Transverse colon (tissue), 4 donors: ENCODE results near the gene PSMG3. TPM values are rescaled to one million over a fixed set of nuclear protein-coding genes. Genes with fewer than 3 reads are reported as not detected.

Experiments used
- DNase-seq: peaks from one replicate; pipeline ENCODE4 v3.0.0-alpha.2; 2019
- H3K27ac ChIP-seq, 4 donors: fragments of 200-600 bp; sonication (generic); 2 replicates each; pipeline ENCODE4 v1.5.1; 2016 to 2018; ENCODE audit warnings: inconsistent platforms in 4 of 4
- H3K27me3 ChIP-seq: fragments of 200-600 bp; sonication (generic); 2 replicates; pipeline ENCODE4 v1.5.1; 2017; ENCODE audit warnings: inconsistent platforms
- H3K36me3 ChIP-seq, 4 donors: fragments of 200-600 bp; sonication (generic); 2 replicates each; pipeline ENCODE4 v1.5.1; 2017 to 2019; ENCODE audit warnings: inconsistent platforms in 4 of 4
- H3K4me1 ChIP-seq, 4 donors: fragments of 200-600 bp; sonication (generic); 2 replicates each; pipeline ENCODE4 v1.5.1; 2017 to 2020; ENCODE audit warnings: inconsistent platforms in 4 of 4
- H3K4me3 ChIP-seq, 4 donors: fragments of 200-600 bp; sonication (generic); 1 replicate in 1 of 4; 2 replicates in 3 of 4; pipeline versions ENCODE4 v1.5.1 to v1.6.1; 2017 to 2019; ENCODE audit warnings: inconsistent platforms in 4 of 4
- H3K9me3 ChIP-seq, 2 donors: fragments of 200-600 bp; sonication (generic); 2 replicates each; pipeline ENCODE4 v1.5.1; 2017 to 2019; ENCODE audit warnings: inconsistent platforms in 2 of 2
- CTCF ChIP-seq, 5 experiments: fragments of 200-600 bp in 3 of 5; fragments of 450-650 bp in 2 of 5; sonication (generic) in 3 of 5; IDR thresholded peaks; 1 replicate in 2 of 5; 2 replicates in 3 of 5; pipeline ENCODE4 v1.5.1; 2016 to 2017; ENCODE audit warnings: antibody characterized with exemption in 5 of 5, inconsistent platforms in 3 of 5, mild to moderate bottlenecking in 2 of 5, moderate library complexity in 1 of 5
- EP300 ChIP-seq: sonication (generic); formaldehyde crosslinking; IDR thresholded peaks from one replicate; pipeline ENCODE4 v1.6.1; 2017; ENCODE audit warnings: antibody characterized with exemption, low read depth
- POLR2A ChIP-seq: fragments of 450-650 bp; IDR thresholded peaks from one replicate; pipeline ENCODE4 v1.6.1; 2016; ENCODE audit warnings: antibody characterized with exemption, mild to moderate bottlenecking, moderate library complexity
- POLR2AphosphoS5 ChIP-seq, 3 donors: sonication (generic); formaldehyde crosslinking; IDR thresholded peaks; one replicate each; pipeline ENCODE4 v1.6.1; 2016; ENCODE audit warnings: antibody characterized with exemption in 3 of 3
- WGBS, 2 donors: methylation state at CpG; one replicate each; pipeline ENCODE4 v1.1.5; 2018; ENCODE audit warnings: low coverage in 1 of 2; 5-methylcytosine and 5-hydroxymethylcytosine counted together
- in situ Hi-C, 4 donors: fragments of 200-750 bp; cut with MboI; loops; one replicate each; pipeline versions ENCODE4 v1.15.0 to v1.15.1; 2017; ENCODE audit warnings: low sequenced_read_pairs in 3 of 4, low pct_ligation_motif_present in 1 of 4, low pct_unique_long_range_greater_than_20kb in 1 of 4
- intact Hi-C: fragments of 100-400 bp; cut with DNase I; formaldehyde crosslinking; loops from one replicate; pipeline ENCODE4 v1.15.1; 2023; ENCODE audit warnings: low total_unique reads
- total RNA-seq, 4 donors: library from RNA; depleted of rRNA; stranded (reverse); fragments of >200 nt; gene quantifications; one replicate each; pipeline ENCODE4 v1.1.0, GENCODE V29; 2016

PSMG3 gene
- total RNA-seq, 4 donors from 2014 or later = 7.1 to 41.9 (median 27.6) TPM

GRCh38 chr7:1553512-1554210, 16.2 kb downstream of the PSMG3 start:
- Histone ChIP-seq H3K27ac (peak overlapping the region in 1 of 4 donors; percentile 94), H3K36me3 (no peaks in the 10 kb centered on the region)
- WGBS, 2 donors = 90% methylated on average over 28 of the region's 28 CpGs; no CpG with 5 or more reads in 1 of the 2 donors

GRCh38 chr7:1552200-1552599, 17.6 kb downstream of the PSMG3 start:
- Histone ChIP-seq H3K36me3 (no peaks in the 10 kb centered on the region), H3K27me3 (no peaks in the 10 kb centered on the region), H3K4me3 (no peak overlapping the region), H3K9me3 (no peaks in the 10 kb centered on the region), H3K4me1 (peaks cover 0 to 22% (median 20%) of the 10 kb centered on the region in 4 donors), H3K27ac (no peak overlapping the region)
- TF ChIP-seq POLR2A (no peak), EP300 (no peak), CTCF (IDR thresholded peaks at IDR 0.05) (no peak), POLR2AphosphoS5 (IDR thresholded peaks at IDR 0.05) (no peak)
- in situ Hi-C loops = no loop called here
- 40 to 88% methylated on average over 1 to 7 of the region's 7 CpGs for WGBS, 2 donors
- DNase-seq = no peak
- intact Hi-C loops = no loop called here

More at GRCh38 chr7:1553512-1554210, 16.2 kb downstream of the PSMG3 start:
- Histone ChIP-seq H3K4me1 (peaks cover 0 to 26% (median 21%) of the 10 kb centered on the region in 4 donors), H3K9me3 (no peaks in the 10 kb centered on the region), H3K4me3 (no peak overlapping the region), H3K27me3 (no peaks in the 10 kb centered on the region)
- no peak for DNase-seq
- in situ Hi-C loops = no loop called here
- no peak for TF ChIP-seq POLR2AphosphoS5 (IDR thresholded peaks at IDR 0.05)
- no peak for TF ChIP-seq POLR2A
- no peak for TF ChIP-seq CTCF (IDR thresholded peaks at IDR 0.05)
- no peak for TF ChIP-seq EP300
- intact Hi-C loops = no loop called here

GRCh38 chr7:1550846-1551155, 19.0 kb downstream of the PSMG3 start:
- in situ Hi-C loops = no loop called here
- WGBS, 2 donors = 88% methylated on average over 15 of the region's 17 CpGs; no CpG with 5 or more reads in 1 of the 2 donors
- TF ChIP-seq POLR2AphosphoS5 (IDR thresholded peaks at IDR 0.05) = no peak
- TF ChIP-seq EP300 = no peak
- TF ChIP-seq CTCF (IDR thresholded peaks at IDR 0.05) = no peak
- TF ChIP-seq POLR2A = no peak

GRCh38 chr7:1550005-1550845, 19.6 kb downstream of the PSMG3 start:
- intact Hi-C loops = no loop called here
- WGBS, 2 donors = 90% methylated on average over 40 of the region's 42 CpGs; no CpG with 5 or more reads in 1 of the 2 donors
- H3K4me1 ChIP-seq = peaks cover 0 to 17% (median 7%) of the 10 kb centered on the region in 4 donors
- DNase-seq = no peak
- no peak overlapping the region for H3K4me3 ChIP-seq
- no peaks in the 10 kb centered on the region for H3K36me3 ChIP-seq
- TF ChIP-seq CTCF (IDR thresholded peaks at IDR 0.05) (no peak), EP300 (no peak), POLR2A (no peak), POLR2AphosphoS5 (IDR thresholded peaks at IDR 0.05) (no peak)
- in situ Hi-C loops = no loop called here
- H3K9me3 ChIP-seq = no peaks in the 10 kb centered on the region
- H3K27me3 ChIP-seq = no peaks in the 10 kb centered on the region
- H3K27ac ChIP-seq = no peak overlapping the region

More at GRCh38 chr7:1550846-1551155, 19.0 kb downstream of the PSMG3 start:
- no peak for DNase-seq
- no peaks in the 10 kb centered on the region for H3K27me3 ChIP-seq
- H3K4me3 ChIP-seq = no peak overlapping the region
- intact Hi-C loops = no loop called here
- H3K36me3 ChIP-seq = no peaks in the 10 kb centered on the region
- peaks cover 0 to 19% (median 13%) of the 10 kb centered on the region in 4 donors for H3K4me1 ChIP-seq
- no peak overlapping the region for H3K27ac ChIP-seq
- H3K9me3 ChIP-seq = no peaks in the 10 kb centered on the region
